ENCODE results near the gene TBC1D5. TPM values are rescaled to one million over a fixed set of nuclear protein-coding genes. Genes with fewer than 3 reads are reported as not detected.

Gene TBC1D5
- total RNA-seq, 1 experiment from 2014 or later = 33.9 TPM

DNA sequence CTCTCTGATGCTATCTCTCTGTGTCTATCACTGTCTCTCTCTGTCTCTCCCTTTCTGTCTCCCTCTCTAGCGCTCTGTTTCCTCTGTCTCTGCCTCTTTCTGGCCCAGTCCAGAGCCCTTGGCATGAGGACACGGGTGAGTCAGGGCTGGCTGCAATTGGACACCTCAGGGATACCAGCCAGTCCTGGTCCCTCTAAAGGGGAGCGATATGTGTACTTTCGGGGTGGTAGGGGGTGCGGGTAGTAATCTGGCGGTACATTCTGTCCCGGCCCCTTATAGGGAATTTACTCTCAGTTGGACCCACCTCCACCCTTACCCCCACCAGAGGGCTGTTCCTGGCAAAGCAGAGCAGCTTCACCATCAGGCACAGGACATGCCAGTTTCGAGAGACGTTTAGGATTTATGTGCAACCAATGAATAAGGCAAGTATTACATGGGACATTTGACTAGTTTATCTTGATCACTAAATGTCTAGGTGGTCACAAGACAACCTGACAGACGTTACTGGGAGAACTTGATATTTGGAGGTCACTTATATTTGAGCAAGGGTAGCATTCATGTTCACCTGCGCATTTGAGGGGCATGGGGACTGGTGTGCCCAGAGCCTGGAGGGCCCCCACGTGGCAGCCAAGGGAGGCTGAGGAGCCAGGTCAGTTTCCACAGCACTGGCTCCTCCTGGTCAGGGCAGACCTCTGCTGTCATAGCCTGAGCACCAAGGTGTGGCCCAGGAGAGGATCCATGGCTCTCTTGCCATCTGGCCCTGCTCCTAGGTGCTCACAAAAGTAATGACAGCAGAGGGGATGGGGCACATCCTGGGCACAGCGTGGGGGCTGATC lies 601.5 kb downstream of the TBC1D5 start:
- no peak overlapping the region for H3K27ac ChIP-seq (ENCODE audit: low read depth, low read length)
- no peaks in the 10 kb centered on the region for H3K36me3 ChIP-seq (ENCODE audit: control insufficient read depth in 1 of 2, insufficient read depth in 2 of 2, low read length in 2 of 2)
- CTCF ChIA-PET = no interaction called here
- POLR2A ChIA-PET = no interaction called here
- TF ChIP-seq YY1 (IDR thresholded peaks at IDR 0.05; ENCODE audit: extremely low read depth, insufficient replicate concordance, low read depth, low read length) = no peak
- no peak for TF ChIP-seq EZH2 (IDR thresholded peaks at IDR 0.05)
- TF ChIP-seq, protein P1, sequence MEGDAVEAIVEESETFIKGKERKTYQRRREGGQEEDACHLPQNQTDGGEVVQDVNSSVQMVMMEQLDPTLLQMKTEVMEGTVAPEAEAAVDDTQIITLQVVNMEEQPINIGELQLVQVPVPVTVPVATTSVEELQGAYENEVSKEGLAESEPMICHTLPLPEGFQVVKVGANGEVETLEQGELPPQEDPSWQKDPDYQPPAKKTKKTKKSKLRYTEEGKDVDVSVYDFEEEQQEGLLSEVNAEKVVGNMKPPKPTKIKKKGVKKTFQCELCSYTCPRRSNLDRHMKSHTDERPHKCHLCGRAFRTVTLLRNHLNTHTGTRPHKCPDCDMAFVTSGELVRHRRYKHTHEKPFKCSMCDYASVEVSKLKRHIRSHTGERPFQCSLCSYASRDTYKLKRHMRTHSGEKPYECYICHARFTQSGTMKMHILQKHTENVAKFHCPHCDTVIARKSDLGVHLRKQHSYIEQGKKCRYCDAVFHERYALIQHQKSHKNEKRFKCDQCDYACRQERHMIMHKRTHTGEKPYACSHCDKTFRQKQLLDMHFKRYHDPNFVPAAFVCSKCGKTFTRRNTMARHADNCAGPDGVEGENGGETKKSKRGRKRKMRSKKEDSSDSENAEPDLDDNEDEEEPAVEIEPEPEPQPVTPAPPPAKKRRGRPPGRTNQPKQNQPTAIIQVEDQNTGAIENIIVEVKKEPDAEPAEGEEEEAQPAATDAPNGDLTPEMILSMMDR (IDR thresholded peaks at IDR 0.05 in 2 of 3, conservative IDR thresholded peaks at IDR 0.05 in 1 of 3; ENCODE audit: borderline replicate concordance in 1 of 3, insufficient read depth in 1 of 3, low read depth in 2 of 3, low read length in 2 of 3) = peak; percentile 20 to 32 (median 26); a peak in 2 of 6 replicates
- TF ChIP-seq, protein P2, sequence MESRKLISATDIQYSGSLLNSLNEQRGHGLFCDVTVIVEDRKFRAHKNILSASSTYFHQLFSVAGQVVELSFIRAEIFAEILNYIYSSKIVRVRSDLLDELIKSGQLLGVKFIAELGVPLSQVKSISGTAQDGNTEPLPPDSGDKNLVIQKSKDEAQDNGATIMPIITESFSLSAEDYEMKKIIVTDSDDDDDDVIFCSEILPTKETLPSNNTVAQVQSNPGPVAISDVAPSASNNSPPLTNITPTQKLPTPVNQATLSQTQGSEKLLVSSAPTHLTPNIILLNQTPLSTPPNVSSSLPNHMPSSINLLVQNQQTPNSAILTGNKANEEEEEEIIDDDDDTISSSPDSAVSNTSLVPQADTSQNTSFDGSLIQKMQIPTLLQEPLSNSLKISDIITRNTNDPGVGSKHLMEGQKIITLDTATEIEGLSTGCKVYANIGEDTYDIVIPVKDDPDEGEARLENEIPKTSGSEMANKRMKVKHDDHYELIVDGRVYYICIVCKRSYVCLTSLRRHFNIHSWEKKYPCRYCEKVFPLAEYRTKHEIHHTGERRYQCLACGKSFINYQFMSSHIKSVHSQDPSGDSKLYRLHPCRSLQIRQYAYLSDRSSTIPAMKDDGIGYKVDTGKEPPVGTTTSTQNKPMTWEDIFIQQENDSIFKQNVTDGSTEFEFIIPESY (IDR thresholded peaks at IDR 0.05; ENCODE audit: extremely low read depth, insufficient replicate concordance, low read length) = no peak
- peak; percentile 62 for TF ChIP-seq RAD21 (IDR thresholded peaks at IDR 0.05; ENCODE audit: low read depth)
- H3K9me2 ChIP-seq (ENCODE audit: insufficient read depth) = no peaks in the 10 kb centered on the region
- intact Hi-C loops (cut with micrococcal nuclease) = no loop called here
- H4K20me1 ChIP-seq (ENCODE audit: insufficient read depth) = no peaks in the 10 kb centered on the region
- ATAC-seq (peak; percentile 77), DNase-seq (ENCODE audit: low read depth, low spot score) (no peak)
- no peak overlapping the region for H3K4me3 ChIP-seq (replicated peaks in 1 of 2; ENCODE audit: low read depth in 1 of 2, low read length in 2 of 2)
- no peaks in the 10 kb centered on the region for H3K4me1 ChIP-seq (ENCODE audit: control insufficient read depth in 1 of 2, insufficient read depth in 2 of 2, low read length in 2 of 2)
- H2AFZ ChIP-seq (ENCODE audit: low read depth, low read length, poor library complexity, severe bottlenecking) = no peak overlapping the region
- no peaks in the 10 kb centered on the region for H3K27me3 ChIP-seq (ENCODE audit: insufficient read depth, low read length)
- H3K9me3 ChIP-seq (ENCODE audit: control insufficient read depth in 1 of 2, insufficient read depth in 1 of 2, low read depth in 1 of 2, low read length in 2 of 2) = no peaks in the 10 kb centered on the region
- no peak overlapping the region for H3K9ac ChIP-seq (ENCODE audit: low read length)
- H3K79me2 ChIP-seq (ENCODE audit: insufficient read depth, low read length) = no peaks in the 10 kb centered on the region
- BruUV-seq (replicated peaks) = no TSS peak
- RAD21 ChIA-PET (ENCODE audit: low non-redundant PET in 1 of 2, low total read pairs in 2 of 2, uncharacterized antibody in 2 of 2, unreplicated experiment in 2 of 2) = no interaction called here
- no peak overlapping the region for H3K4me2 ChIP-seq (ENCODE audit: low read length)

Measured in HCT116 (cell line).